NCI-H748 treated with DMSO at 0.1 percent for 48 hours (cell line): ENCODE measurements around the gene BPTF.
"Not testable (repeated sequence)": the region's sequence is repeated elsewhere in the genome, so short reads cannot be mapped to it uniquely, and the experiment has no call there.

Experiments
- DNase-seq: peaks from one replicate; lab custom pipeline; 2025; lab: John Stamatoyannopoulos, UW

The BPTF gene

GRCh38 chr17:67881083-67881482 is 55.8 kb downstream of the BPTF start:
- DNase-seq = no peak

- no peak for DNase-seq
Observed at GRCh38 chr17:67884741-67885140, 59.4 kb downstream of the BPTF start.

- DNase-seq = no peak
Observed at GRCh38 chr17:67891481-67892119, 66.3 kb downstream of the BPTF start.

- no peak for DNase-seq
Observed at GRCh38 chr17:67902511-67903231, 77.4 kb downstream of the BPTF start.

- DNase-seq = not testable (repeated sequence)
Observed at GRCh38 chr17:67905298-67905697, 80.0 kb downstream of the BPTF start.

GRCh38 chr17:67910117-67910803 is 85.0 kb downstream of the BPTF start:
- not testable (repeated sequence) for DNase-seq

- DNase-seq = no peak
Observed at GRCh38 chr17:67911059-67911782, 85.9 kb downstream of the BPTF start.

- DNase-seq = no peak
Observed at GRCh38 chr17:67912088-67912487, 86.8 kb downstream of the BPTF start.

GRCh38 chr17:67912656-67913055 is 87.4 kb downstream of the BPTF start:
- DNase-seq = no peak

GRCh38 chr17:67920212-67920611 is 94.9 kb downstream of the BPTF start:
- no peak for DNase-seq

GRCh38 chr17:67922503-67922902 is 97.2 kb downstream of the BPTF start:
- no peak for DNase-seq

GRCh38 chr17:67928842-67929241 is 103.5 kb downstream of the BPTF start:
- DNase-seq = not testable (repeated sequence)

- no peak for DNase-seq
Observed at GRCh38 chr17:67931227-67931626, 105.9 kb downstream of the BPTF start.

GRCh38 chr17:67942810-67943209 is 117.5 kb downstream of the BPTF start:
- DNase-seq = no peak

GRCh38 chr17:67944035-67944434 is 118.7 kb downstream of the BPTF start:
- no peak for DNase-seq

GRCh38 chr17:67946513-67946912 is 121.2 kb downstream of the BPTF start:
- no peak for DNase-seq

- DNase-seq = no peak
Observed at GRCh38 chr17:67947325-67947813, 122.1 kb downstream of the BPTF start.

- no peak for DNase-seq
Observed at GRCh38 chr17:67950945-67951344, 125.6 kb downstream of the BPTF start.

GRCh38 chr17:67959510-67959909 is 134.2 kb downstream of the BPTF start:
- no peak for DNase-seq

- DNase-seq = not testable (repeated sequence)
Observed at GRCh38 chr17:67960276-67960675, 135.0 kb downstream of the BPTF start.

- DNase-seq = not testable (repeated sequence)
Observed at GRCh38 chr17:67962156-67962555, 136.9 kb downstream of the BPTF start.

- DNase-seq = peak; percentile 42
Observed at GRCh38 chr17:67963145-67963572, 137.9 kb downstream of the BPTF start.
